Measurements from ENCODE around the gene CHCHD3.

The CHCHD3 gene

DNA sequence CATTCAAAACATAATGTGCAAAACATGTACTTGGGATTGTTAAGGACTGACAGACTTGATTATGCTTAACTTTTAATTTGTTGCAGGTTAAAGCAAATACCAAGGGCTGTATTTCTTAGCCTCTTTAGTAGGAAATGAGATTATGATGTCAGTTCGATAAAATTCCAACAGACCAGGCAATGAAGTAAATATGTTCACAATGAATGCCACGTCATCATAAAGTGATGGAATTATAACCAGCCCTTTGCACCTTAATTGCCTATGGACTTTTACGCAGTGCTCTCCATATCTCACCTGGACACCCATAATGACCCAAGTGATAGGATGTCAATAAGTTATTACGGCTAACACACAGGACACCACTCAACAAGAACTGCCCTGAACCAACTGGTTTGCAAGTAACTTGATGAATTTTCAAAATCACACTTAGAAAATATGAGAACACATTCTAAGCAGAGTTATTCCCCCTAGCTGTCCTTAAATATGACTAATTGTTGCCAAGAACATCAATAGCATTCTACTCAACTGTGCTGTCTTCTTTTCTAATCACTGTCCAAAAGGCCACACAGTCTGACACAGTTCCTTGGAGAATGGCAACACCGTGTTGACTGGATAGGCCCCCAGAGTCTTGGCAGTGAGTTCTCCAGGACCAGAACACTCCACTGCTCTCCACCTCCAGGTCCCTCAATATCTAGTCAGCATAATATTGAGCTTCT lies 115.0 kb downstream of the CHCHD3 start (continued):
- TF ChIP-seq, protein P1, sequence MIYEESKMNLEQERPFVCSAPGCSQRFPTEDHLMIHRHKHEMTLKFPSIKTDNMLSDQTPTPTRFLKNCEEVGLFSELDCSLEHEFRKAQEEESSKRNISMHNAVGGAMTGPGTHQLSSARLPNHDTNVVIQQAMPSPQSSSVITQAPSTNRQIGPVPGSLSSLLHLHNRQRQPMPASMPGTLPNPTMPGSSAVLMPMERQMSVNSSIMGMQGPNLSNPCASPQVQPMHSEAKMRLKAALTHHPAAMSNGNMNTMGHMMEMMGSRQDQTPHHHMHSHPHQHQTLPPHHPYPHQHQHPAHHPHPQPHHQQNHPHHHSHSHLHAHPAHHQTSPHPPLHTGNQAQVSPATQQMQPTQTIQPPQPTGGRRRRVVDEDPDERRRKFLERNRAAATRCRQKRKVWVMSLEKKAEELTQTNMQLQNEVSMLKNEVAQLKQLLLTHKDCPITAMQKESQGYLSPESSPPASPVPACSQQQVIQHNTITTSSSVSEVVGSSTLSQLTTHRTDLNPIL (CRISPR knock-in tag; IDR thresholded peaks at IDR 0.05; ENCODE audit: low read depth), result no peak
- TF ChIP-seq ZFP3 (CRISPR knock-in tag; IDR thresholded peaks at IDR 0.05) (no peak), CSDC2 (CRISPR knock-in tag; IDR thresholded peaks at IDR 0.05) (no peak), ISL1 (CRISPR knock-in tag; IDR thresholded peaks at IDR 0.05) (peak; percentile 72), OSR1 (CRISPR knock-in tag; IDR thresholded peaks at IDR 0.05) (no peak), ARNTL (CRISPR knock-in tag; IDR thresholded peaks at IDR 0.05; ENCODE audit: borderline replicate concordance, low read depth) (no peak)

DNA sequence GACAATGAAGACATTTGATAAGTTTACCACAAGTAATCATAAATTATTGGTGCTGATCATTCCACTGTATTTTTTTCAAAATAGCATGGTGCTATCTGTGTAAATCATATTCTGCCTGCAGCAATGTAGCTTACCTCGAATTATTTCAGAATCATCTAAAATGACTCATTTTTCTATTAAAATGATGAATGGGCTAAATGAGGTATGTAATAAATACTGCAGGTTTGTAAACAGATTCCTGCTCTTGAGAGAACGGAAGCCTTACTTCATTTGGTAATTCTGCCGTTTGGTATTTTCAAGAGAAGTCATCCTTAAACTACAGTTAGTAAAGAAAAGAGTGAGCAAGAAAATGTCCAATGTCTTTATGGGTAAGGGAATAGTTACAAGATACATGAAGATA lies 115.9 kb downstream of the CHCHD3 start:
- ATAC-seq, result peak; percentile 32
- TF ChIP-seq POU6F1 (CRISPR knock-in tag; IDR thresholded peaks at IDR 0.05; ENCODE audit: borderline replicate concordance, low read depth), result peak; percentile 35; the same call in 1 of the 2 replicates
- TF ChIP-seq ESRRG (CRISPR knock-in tag; IDR thresholded peaks at IDR 0.05), result no peak
- TF ChIP-seq ISL1 (CRISPR knock-in tag; IDR thresholded peaks at IDR 0.05), result peak; percentile 41

DNA sequence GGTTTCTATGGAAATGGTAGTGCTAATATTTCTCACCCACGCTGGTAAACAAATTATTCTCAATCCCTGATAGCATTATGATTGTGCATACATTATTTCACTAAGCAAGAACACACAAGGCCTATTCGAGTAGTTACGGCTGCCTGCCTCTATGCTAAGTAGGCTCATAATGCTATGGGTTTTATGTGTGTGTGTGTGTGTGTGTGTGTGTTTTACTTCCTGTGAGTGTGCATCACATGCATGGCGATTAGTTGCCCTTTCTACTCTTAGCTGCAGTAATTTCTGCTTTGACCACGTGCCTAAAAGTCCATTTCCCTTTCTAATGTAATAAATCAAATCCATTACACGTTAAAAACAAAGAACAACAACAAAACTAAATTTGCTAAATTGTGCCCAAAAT lies 117.0 kb downstream of the CHCHD3 start:
- TF ChIP-seq ZFP30 (CRISPR knock-in tag; IDR thresholded peaks at IDR 0.05) (no peak), PATZ1 (CRISPR knock-in tag; IDR thresholded peaks at IDR 0.05; ENCODE audit: borderline replicate concordance) (no peak), ZNF8 (CRISPR knock-in tag; IDR thresholded peaks at IDR 0.05) (no peak), GLIS3 (CRISPR knock-in tag; IDR thresholded peaks at IDR 0.05) (no peak), SNAI2 (CRISPR knock-in tag; IDR thresholded peaks at IDR 0.05) (no peak), ARNTL (CRISPR knock-in tag; IDR thresholded peaks at IDR 0.05; ENCODE audit: borderline replicate concordance, low read depth) (no peak), OSR1 (CRISPR knock-in tag; IDR thresholded peaks at IDR 0.05) (no peak), ZFP3 (CRISPR knock-in tag; IDR thresholded peaks at IDR 0.05) (no peak), ISL1 (CRISPR knock-in tag; IDR thresholded peaks at IDR 0.05) (no peak), RARB (CRISPR knock-in tag; IDR thresholded peaks at IDR 0.05) (no peak), ZC3H10 (CRISPR knock-in tag; IDR thresholded peaks at IDR 0.05) (no peak), TCF4 (CRISPR knock-in tag; IDR thresholded peaks at IDR 0.05; ENCODE audit: borderline replicate concordance) (no peak), ESRRG (CRISPR knock-in tag; IDR thresholded peaks at IDR 0.05) (no peak)
- ATAC-seq, result no peak

DNA sequence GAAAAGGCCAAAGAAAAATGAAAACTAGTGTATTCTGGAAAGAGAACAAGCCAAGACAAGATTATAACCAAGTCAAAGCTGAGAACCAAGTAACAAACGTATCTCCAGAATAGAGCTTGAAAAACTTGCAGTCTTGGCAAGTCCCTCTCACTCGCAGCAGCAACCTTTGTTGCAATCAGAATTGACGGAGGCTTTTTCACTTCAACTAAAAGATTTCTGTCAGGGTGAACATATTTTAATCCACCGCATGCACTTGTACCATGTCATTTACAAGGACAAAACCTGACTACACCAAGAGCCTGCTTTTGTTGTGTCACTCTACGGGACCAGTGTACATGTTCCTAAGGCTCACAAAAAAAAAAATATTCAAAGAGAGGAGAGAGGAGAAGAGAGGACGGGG lies 122.0 kb downstream of the CHCHD3 start:
- no peak for ATAC-seq

GRCh38 chr7:132956556-132956955 lies 125.3 kb downstream of the CHCHD3 start:
- TF ChIP-seq, protein P1 (CRISPR knock-in tag; IDR thresholded peaks at IDR 0.05; ENCODE audit: low read depth), result no peak
- TF ChIP-seq SNAI2 (CRISPR knock-in tag; IDR thresholded peaks at IDR 0.05) (no peak), CSRNP3 (CRISPR knock-in tag; IDR thresholded peaks at IDR 0.05) (no peak), ZNF565 (CRISPR knock-in tag; conservative IDR thresholded peaks at IDR 0.05; ENCODE audit: low read depth) (no peak), ZC3H10 (CRISPR knock-in tag; IDR thresholded peaks at IDR 0.05) (no peak), GLIS3 (CRISPR knock-in tag; IDR thresholded peaks at IDR 0.05) (no peak), TCF4 (CRISPR knock-in tag; IDR thresholded peaks at IDR 0.05; ENCODE audit: borderline replicate concordance) (no peak), PATZ1 (CRISPR knock-in tag; IDR thresholded peaks at IDR 0.05; ENCODE audit: borderline replicate concordance) (no peak)
- TF ChIP-seq, protein P2, sequence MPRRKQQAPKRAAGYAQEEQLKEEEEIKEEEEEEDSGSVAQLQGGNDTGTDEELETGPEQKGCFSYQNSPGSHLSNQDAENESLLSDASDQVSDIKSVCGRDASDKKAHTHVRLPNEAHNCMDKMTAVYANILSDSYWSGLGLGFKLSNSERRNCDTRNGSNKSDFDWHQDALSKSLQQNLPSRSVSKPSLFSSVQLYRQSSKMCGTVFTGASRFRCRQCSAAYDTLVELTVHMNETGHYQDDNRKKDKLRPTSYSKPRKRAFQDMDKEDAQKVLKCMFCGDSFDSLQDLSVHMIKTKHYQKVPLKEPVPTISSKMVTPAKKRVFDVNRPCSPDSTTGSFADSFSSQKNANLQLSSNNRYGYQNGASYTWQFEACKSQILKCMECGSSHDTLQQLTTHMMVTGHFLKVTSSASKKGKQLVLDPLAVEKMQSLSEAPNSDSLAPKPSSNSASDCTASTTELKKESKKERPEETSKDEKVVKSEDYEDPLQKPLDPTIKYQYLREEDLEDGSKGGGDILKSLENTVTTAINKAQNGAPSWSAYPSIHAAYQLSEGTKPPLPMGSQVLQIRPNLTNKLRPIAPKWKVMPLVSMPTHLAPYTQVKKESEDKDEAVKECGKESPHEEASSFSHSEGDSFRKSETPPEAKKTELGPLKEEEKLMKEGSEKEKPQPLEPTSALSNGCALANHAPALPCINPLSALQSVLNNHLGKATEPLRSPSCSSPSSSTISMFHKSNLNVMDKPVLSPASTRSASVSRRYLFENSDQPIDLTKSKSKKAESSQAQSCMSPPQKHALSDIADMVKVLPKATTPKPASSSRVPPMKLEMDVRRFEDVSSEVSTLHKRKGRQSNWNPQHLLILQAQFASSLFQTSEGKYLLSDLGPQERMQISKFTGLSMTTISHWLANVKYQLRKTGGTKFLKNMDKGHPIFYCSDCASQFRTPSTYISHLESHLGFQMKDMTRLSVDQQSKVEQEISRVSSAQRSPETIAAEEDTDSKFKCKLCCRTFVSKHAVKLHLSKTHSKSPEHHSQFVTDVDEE (CRISPR knock-in tag; IDR thresholded peaks at IDR 0.05), result no peak
- no peak for ATAC-seq

More for the DNA sequence above, 122.0 kb downstream of the CHCHD3 start:
- TF ChIP-seq ARNTL (CRISPR knock-in tag; IDR thresholded peaks at IDR 0.05; ENCODE audit: borderline replicate concordance, low read depth), result no peak
- TF ChIP-seq PPARA (CRISPR knock-in tag; IDR thresholded peaks at IDR 0.05; ENCODE audit: borderline replicate concordance), result no peak
- no peak for TF ChIP-seq ZFP3 (CRISPR knock-in tag; IDR thresholded peaks at IDR 0.05)
- no peak for TF ChIP-seq ZFP30 (CRISPR knock-in tag; IDR thresholded peaks at IDR 0.05)
- TF ChIP-seq ZNF8 (CRISPR knock-in tag; IDR thresholded peaks at IDR 0.05), result no peak
- TF ChIP-seq SNAI2 (CRISPR knock-in tag; IDR thresholded peaks at IDR 0.05), result no peak
- TF ChIP-seq TOX (CRISPR knock-in tag; IDR thresholded peaks at IDR 0.05; ENCODE audit: borderline replicate concordance), result no peak
- no peak for TF ChIP-seq RARB (CRISPR knock-in tag; IDR thresholded peaks at IDR 0.05)
- no peak for TF ChIP-seq GLIS3 (CRISPR knock-in tag; IDR thresholded peaks at IDR 0.05)

All from SK-N-SH treated with all-trans-retinoic acid at 6 μM for 48 hours (cell line).